Omental fat pad (tissue), 4 donors: Measurements from ENCODE around the gene GFPT2. TPM values are rescaled to one million over a fixed set of nuclear protein-coding genes. Genes with fewer than 3 reads are reported as not detected.

Experiments used
- ATAC-seq: fragments of 150-250 bp; one replicate; pipeline ENCODE4 v1.9.1; 2016; ENCODE audit warnings: mild to moderate bottlenecking, moderate library complexity; ENCODE audit not compliant: low FRiP score
- DNase-seq: peaks from one replicate; pipeline ENCODE4 v3.0.0-alpha.2; 2019; ENCODE audit warnings: low spot score
- total RNA-seq, 4 donors: library from RNA; depleted of rRNA; stranded (reverse); fragments of >200 nt; gene quantifications; one replicate each; pipeline ENCODE4 v1.1.0, GENCODE V29; 2016
- TF ChIP-seq, protein P1 (sequence below), 3 donors: fragments of 450-650 bp; IDR thresholded peaks; one replicate each; pipeline ENCODE4 v1.5.1; 2016 to 2017; ENCODE audit warnings: antibody characterized with exemption in 3 of 3, mild to moderate bottlenecking in 3 of 3, moderate library complexity in 2 of 3

Gene GFPT2
- 100 to 1,000 TPM in 2 of 4 donors, 10 to 100 TPM in 2; 42.3 to 553 (median 270) TPM for total RNA-seq

DNA sequence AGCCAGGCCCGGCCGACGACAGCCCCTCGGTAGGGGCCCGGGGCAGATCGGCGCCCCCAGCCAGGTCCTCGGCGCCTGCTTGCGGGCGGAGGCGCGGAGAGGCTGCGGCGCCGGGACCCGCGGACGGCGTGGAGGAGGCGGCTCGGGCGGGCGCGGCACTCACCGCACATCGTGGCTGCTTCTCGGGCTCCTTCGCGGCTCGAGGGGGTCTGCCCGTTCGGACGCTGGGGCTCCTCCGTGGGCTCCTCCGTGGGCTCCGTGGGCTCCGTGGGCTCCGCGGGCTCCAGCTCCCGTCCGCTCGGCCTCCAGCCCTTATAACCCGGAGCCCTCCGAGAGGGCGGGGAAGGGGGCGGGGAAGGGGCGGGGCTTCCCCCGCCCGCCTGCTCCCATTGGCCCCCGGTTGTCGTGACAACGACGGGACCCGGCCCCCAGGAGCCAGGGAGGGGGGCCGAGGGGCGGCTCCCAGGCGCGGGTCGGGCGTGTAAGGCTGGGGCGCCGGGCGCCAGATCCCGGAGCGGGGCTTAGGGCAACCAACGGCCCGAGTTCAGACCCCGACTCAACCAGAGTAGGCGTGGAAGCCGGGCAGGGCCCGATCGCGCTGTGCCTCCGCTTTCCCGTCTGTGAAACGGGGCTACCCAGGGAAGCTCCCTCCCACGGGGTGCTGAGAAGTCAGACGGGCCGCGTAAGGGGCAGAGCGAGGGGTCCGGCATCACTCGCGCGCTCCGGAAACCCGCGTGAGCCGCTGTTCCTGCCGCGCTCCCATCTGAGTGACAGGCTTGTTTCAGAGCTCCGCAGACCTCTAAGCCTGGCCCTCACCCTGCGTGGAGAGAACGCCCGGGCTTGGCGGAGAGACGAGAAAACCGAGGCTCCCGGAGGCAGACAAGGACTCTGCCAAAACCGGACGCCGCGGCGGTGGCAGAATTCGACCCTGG lies at the start of gene GFPT2:
Gene GFPT2, minus strand, starts transcription at position 289 of the 932 bp plus-strand sequence. Its CDS starts 119 bp downstream, at position 170.
- TF ChIP-seq, protein P1, sequence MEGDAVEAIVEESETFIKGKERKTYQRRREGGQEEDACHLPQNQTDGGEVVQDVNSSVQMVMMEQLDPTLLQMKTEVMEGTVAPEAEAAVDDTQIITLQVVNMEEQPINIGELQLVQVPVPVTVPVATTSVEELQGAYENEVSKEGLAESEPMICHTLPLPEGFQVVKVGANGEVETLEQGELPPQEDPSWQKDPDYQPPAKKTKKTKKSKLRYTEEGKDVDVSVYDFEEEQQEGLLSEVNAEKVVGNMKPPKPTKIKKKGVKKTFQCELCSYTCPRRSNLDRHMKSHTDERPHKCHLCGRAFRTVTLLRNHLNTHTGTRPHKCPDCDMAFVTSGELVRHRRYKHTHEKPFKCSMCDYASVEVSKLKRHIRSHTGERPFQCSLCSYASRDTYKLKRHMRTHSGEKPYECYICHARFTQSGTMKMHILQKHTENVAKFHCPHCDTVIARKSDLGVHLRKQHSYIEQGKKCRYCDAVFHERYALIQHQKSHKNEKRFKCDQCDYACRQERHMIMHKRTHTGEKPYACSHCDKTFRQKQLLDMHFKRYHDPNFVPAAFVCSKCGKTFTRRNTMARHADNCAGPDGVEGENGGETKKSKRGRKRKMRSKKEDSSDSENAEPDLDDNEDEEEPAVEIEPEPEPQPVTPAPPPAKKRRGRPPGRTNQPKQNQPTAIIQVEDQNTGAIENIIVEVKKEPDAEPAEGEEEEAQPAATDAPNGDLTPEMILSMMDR (IDR thresholded peaks at IDR 0.05) = no peak
- ATAC-seq (peak; percentile 81), DNase-seq (peak; percentile 49)

DNA sequence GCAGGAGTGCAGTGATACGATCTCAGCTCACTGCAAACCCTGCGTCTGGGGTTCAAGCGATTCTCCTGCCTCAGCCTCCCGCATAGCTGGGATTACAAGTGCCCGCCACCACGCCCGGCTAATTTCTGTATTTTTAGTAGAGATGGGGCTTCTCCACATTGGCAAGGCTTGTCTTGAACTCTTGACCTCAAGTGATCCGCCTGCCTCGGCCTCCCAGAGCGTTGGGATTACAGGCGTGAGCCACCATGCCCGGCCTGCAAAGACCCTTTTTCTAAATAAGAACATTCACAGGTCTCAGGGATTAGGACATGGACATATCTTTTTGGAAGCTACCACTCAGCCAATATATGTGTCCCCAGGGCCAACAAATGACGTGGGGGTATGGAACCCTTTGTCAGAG lies 49.6 kb upstream of the GFPT2 start:
- DNase-seq (no peak), ATAC-seq (no peak)
- TF ChIP-seq, protein P1 (IDR thresholded peaks at IDR 0.05) = no peak

- no peak for ATAC-seq
- DNase-seq = no peak
These were observed 48.2 kb upstream of the GFPT2 start for GRCh38 chr5:180401229-180401907.

GRCh38 chr5:180400416-180400815 lies 47.3 kb upstream of the GFPT2 start:
- no peak for ATAC-seq
- no peak for DNase-seq
- TF ChIP-seq, protein P1 (IDR thresholded peaks at IDR 0.05) = no peak

More at GRCh38 chr5:180401229-180401907, 48.2 kb upstream of the GFPT2 start:
- TF ChIP-seq, protein P1 (IDR thresholded peaks at IDR 0.05) = no peak

GRCh38 chr5:180399401-180400215 lies 46.5 kb upstream of the GFPT2 start:
- ATAC-seq (no peak), DNase-seq (no peak)
- TF ChIP-seq, protein P1 (IDR thresholded peaks at IDR 0.05) = no peak

DNA sequence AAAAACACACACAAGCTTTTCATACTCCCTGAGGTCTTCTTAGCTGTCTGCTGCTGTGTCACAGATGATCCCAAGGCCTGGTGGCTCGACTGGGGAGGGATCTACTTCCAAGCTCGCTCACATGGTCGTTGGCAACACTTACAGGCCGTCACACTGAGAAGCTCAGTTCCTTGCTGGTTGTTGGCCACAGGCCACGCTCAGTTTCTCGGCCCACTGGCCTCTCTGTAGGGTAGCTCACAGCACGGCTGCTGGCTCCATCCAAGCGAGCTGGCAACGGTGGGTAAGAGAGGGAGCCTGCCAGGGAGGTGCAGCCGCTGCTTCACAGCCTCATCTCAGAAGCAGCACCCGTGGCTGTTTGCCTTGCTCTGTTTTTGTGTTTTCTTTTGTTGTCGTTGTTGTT lies 43.8 kb upstream of the GFPT2 start:
- ATAC-seq (no peak), DNase-seq (no peak)
- TF ChIP-seq, protein P1 (IDR thresholded peaks at IDR 0.05) = no peak
